NCI-H2029 (cell line): ENCODE measurements around the gene FRYL.

Experiments used
- DNase-seq: peaks from one replicate; lab custom pipeline; 2025; lab: John Stamatoyannopoulos, UW

The FRYL gene

DNA sequence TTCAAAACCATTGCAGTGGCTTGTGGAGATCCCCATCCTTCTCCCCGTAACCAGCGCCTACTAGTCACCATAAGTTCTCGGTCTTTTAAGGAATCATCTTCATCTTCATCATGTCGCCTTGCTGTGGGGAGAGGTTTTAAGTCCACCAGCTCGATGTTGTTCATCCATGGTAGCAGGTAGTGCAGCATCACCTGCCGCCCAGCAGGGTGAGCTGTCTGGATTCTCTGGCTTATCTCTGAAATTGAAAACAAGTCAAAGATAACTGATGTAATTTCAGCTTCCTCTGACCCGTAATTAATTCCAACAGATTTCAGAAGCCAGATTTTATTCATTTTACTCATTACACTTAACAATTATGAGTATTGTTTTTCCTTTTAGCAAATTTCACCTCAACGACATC is 222.6 kb downstream of the FRYL start:
- DNase-seq: no peak

- DNase-seq: no peak
These were observed 223.8 kb downstream of the FRYL start for GRCh38 chr4:48556268-48556667.

- no peak for DNase-seq
These were observed 225.5 kb downstream of the FRYL start for GRCh38 chr4:48554606-48555005.

GRCh38 chr4:48553720-48554119 is 226.4 kb downstream of the FRYL start:
- no peak for DNase-seq

GRCh38 chr4:48546336-48546735 is 233.7 kb downstream of the FRYL start:
- DNase-seq: no peak

- no peak for DNase-seq
These were observed 236.3 kb downstream of the FRYL start for GRCh38 chr4:48543796-48544195.

- no peak for DNase-seq
These were observed 237.2 kb downstream of the FRYL start for GRCh38 chr4:48542888-48543287.

DNA sequence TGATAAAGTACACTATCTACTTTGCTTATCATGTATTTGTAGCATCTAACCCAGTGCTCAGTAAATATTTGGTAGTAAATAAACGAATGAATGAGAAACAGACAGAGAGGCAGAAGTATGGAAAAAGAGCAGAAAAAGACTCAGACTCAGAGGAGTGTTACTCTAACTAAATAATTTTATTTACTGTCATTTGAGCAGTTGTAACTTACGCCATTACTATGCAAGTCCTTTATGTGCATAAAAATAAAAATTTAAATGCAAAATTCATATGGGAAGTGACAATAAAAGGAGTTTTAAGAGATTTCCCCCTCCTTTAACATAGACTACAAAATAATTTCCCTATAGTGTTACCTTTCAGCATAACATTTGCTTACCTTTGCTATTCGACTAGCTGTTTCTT is 240.5 kb downstream of the FRYL start:
- DNase-seq: no peak

GRCh38 chr4:48538358-48538757 is 241.7 kb downstream of the FRYL start:
- DNase-seq: no peak

GRCh38 chr4:48526406-48526805 is 253.7 kb downstream of the FRYL start:
- DNase-seq: no peak

DNA sequence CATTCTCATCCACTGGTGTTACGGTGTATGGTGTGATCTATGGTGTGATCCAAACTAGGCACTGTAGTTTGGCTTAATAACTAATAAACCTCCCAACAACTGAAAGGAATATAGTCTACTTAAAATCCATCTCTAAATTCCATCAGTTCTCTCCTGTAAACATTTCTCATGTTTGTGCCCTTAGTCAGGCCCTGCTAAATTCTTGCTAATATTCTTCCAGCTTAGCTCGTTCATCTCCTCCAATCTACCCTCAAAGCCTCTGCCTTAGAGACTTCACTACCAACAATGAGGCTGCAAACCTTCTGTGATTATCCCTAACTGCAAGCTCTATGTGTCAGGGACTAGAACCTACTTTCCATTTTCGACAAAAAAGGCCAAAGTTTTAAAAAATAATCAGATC is 261.9 kb downstream of the FRYL start:
- DNase-seq: no peak

- no peak for DNase-seq
These were observed 270.5 kb downstream of the FRYL start for GRCh38 chr4:48509543-48509942.

DNA sequence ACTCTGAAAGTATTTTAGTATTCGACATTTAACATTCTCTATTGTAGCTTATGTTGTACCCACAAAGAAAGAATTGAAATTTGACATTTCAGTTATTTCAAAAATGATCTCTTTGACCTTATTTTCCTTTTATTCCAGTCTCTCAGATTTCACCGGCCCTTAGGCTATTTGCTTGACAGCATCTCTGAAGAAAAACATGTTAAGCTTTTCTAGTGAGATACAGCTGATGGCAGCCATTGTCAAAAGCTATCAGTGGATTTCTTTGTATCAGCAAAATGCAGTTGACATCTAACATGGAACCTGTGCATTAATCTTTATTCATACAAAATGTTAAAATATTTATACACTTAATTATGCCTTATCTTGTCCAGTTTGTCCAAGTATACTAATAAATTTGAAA is 273.4 kb downstream of the FRYL start:
- DNase-seq: no peak

DNA sequence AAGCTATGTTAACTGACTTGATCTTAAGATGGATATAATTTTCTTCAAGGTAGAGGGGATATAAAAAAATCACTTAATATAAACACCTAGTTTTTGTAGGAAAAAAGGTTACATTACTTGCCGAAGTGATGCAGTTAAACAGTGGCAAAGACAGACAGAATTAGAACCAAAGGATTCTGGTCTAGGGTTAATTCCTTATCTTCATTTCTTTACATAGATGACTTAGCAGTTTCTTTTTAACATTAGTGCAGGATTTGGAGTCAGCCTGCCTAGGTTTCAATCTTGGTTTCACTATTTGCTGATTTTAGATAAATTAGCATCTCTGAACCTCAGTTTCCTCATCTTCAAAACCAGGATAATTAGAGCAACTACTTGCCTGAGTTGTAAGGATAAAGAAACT is 275.7 kb downstream of the FRYL start:
- no peak for DNase-seq

- no peak for DNase-seq
These were observed 276.1 kb downstream of the FRYL start for GRCh38 chr4:48504026-48504330.

- no peak for DNase-seq
These were observed 276.6 kb downstream of the FRYL start for GRCh38 chr4:48503233-48504025.

DNA sequence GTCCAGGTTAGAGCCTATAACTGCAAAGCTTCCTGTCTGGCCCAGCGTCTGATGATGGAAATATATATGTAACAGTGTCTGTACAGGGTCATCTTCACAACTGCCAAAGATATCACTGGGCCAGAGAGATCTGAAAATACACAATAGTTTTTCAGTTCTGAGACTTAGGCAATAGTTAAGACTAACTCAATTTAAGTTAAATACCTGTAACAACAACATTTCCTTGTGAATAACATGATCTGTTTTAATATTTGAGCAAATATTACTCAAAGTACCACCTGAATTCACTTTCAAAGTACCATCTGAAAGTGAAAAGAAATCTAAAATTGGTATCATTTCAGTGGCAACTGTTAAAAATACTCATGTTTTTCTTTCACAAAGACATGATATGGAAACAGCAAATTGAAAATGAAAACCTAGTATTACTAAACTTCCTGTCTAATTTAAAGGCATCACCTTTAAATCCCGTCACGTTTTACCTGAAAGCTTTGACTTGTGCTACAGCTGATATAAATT is 280.5 kb downstream of the FRYL start:
- no peak for DNase-seq

GRCh38 chr4:48498895-48499294 is 281.2 kb downstream of the FRYL start:
- no peak for DNase-seq

- DNase-seq: no peak
These were observed 284.1 kb downstream of the FRYL start for GRCh38 chr4:48495941-48496340.

DNA sequence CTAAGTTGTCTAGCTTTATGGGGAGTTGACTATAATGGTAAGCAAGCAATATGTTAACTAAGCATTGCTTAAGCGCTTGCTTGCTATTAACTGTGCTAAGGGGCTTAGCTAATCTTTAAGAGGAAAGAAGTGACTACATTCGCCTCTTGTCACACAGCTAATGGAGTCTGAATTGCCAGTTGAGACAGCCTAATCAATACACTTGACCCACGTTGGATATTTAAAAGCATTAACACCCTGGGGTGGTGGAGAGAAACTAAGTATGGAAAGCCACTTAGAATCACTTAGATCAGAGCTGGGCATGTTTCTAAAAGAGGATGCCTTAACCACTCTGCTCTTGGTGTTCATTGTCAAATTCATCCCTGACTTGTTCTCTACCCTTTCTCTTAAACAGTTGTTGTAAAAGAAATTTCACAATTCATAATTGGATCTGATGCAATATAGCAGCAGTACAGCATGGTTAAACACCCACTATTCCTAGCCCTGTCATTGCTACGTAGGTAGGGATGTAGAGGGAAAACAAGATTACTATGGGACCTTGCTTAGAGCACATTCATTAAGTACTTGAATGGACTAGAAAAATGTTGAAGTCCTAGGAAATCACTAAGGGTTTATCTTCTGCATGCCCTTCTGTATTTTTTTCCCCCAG is 286.5 kb downstream of the FRYL start:
- no peak for DNase-seq

DNA sequence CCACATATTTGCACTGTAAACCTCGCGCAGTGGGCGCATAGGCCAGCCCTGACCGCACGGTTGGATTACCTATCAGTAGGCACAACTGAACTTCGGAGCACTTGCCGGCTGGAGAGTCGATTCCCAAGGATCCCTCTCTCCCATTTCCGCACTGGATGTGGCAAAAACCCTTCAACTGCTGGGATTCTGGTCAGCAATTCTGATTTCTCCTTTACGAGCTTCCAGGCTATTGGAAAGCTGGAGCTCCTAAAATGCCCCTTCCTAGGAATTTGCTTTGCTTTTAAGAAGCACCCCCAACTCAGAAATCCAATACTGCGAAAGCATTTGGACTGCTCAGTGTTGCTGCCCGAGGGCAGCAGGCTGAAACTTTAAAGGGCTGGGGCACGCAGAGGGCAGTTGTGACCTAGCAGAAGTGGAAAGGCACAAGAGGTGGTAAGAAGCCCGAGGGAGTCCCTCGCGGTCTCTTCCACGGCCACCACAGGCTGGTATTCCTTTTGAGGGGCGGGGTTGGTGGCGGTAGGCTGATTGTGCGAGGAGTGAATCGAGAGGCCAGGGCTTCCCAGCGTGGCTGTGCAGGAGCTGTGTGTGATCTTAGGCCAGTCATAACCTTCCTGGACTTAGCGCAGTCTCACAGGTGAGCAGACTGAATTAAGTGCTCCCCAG is 288.4 kb downstream of the FRYL start:
- no peak for DNase-seq

- DNase-seq: no peak
These were observed 289.2 kb downstream of the FRYL start for GRCh38 chr4:48490680-48491513.
